ENCODE measurements around the gene EAPP.

GRCh38 chr14:34498684-34499412 is 40.7 kb downstream of the EAPP start:
- TF ChIP-seq ZNF776 (CRISPR knock-in tag; IDR thresholded peaks at IDR 0.05) (no peak), RFX5 (IDR thresholded peaks at IDR 0.05; ENCODE audit: low read depth, low read length) (no peak), HNRNPUL1 (IDR thresholded peaks at IDR 0.05; ENCODE audit: low read depth, low read length) (no peak), SIN3B (IDR thresholded peaks at IDR 0.05; ENCODE audit: low read length) (no peak)
- TF ChIP-seq, protein P1, sequence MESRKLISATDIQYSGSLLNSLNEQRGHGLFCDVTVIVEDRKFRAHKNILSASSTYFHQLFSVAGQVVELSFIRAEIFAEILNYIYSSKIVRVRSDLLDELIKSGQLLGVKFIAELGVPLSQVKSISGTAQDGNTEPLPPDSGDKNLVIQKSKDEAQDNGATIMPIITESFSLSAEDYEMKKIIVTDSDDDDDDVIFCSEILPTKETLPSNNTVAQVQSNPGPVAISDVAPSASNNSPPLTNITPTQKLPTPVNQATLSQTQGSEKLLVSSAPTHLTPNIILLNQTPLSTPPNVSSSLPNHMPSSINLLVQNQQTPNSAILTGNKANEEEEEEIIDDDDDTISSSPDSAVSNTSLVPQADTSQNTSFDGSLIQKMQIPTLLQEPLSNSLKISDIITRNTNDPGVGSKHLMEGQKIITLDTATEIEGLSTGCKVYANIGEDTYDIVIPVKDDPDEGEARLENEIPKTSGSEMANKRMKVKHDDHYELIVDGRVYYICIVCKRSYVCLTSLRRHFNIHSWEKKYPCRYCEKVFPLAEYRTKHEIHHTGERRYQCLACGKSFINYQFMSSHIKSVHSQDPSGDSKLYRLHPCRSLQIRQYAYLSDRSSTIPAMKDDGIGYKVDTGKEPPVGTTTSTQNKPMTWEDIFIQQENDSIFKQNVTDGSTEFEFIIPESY (CRISPR knock-in tag; IDR thresholded peaks at IDR 0.05) = no peak
- TF ChIP-seq, protein P2, sequence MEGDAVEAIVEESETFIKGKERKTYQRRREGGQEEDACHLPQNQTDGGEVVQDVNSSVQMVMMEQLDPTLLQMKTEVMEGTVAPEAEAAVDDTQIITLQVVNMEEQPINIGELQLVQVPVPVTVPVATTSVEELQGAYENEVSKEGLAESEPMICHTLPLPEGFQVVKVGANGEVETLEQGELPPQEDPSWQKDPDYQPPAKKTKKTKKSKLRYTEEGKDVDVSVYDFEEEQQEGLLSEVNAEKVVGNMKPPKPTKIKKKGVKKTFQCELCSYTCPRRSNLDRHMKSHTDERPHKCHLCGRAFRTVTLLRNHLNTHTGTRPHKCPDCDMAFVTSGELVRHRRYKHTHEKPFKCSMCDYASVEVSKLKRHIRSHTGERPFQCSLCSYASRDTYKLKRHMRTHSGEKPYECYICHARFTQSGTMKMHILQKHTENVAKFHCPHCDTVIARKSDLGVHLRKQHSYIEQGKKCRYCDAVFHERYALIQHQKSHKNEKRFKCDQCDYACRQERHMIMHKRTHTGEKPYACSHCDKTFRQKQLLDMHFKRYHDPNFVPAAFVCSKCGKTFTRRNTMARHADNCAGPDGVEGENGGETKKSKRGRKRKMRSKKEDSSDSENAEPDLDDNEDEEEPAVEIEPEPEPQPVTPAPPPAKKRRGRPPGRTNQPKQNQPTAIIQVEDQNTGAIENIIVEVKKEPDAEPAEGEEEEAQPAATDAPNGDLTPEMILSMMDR (CRISPR knock-in tag; IDR thresholded peaks at IDR 0.05) = peak; percentile 95
